Spinal cord (tissue), 10 donors: Measurements from ENCODE around the gene CRYBB3. TPM values are rescaled to one million over a fixed set of nuclear protein-coding genes. Genes with fewer than 3 reads are reported as not detected.
"Not testable (repeated sequence)": the region's sequence is repeated elsewhere in the genome, so short reads cannot be mapped to it uniquely, and the experiment has no call there.

Experiments
- DNase-seq, 6 donors: peaks; one replicate each; pipeline versions ENCODE4 v3.0.0 to v3.0.0-alpha.2; 2013 to 2015; ENCODE audit warnings: low spot score in 6 of 6, low read depth in 4 of 6
- H3K27ac ChIP-seq: one replicate; pipeline ENCODE4 v1.5.1; 2013; ENCODE audit warnings: low read depth, low read length, control low read depth
- H3K27me3 ChIP-seq: one replicate; pipeline ENCODE4 v1.6.1; 2013; ENCODE audit warnings: low read length; ENCODE audit not compliant: control insufficient read depth, insufficient read depth
- H3K36me3 ChIP-seq: one replicate; pipeline ENCODE4 v1.6.1; 2013; ENCODE audit warnings: low read length; ENCODE audit not compliant: control insufficient read depth, insufficient read depth
- H3K4me1 ChIP-seq: one replicate; pipeline ENCODE4 v1.6.1; 2013; ENCODE audit warnings: low read length; ENCODE audit not compliant: control insufficient read depth, insufficient read depth
- H3K4me3 ChIP-seq: one replicate; pipeline ENCODE4 v1.5.1; 2013; ENCODE audit warnings: low read depth, low read length, control low read depth
- H3K9me3 ChIP-seq: one replicate; pipeline ENCODE4 v1.6.1; 2013; ENCODE audit warnings: low read length; ENCODE audit not compliant: control insufficient read depth, insufficient read depth
- WGBS: methylation state at CpG from one replicate; pipeline ENCODE4 v1.1.5; 2013; ENCODE audit warnings: missing lambda C conversion rate; ENCODE audit not compliant: insufficient coverage; 5-methylcytosine and 5-hydroxymethylcytosine counted together
- polyA plus RNA-seq, 2 donors: library from polyadenylated mRNA; unstranded; fragments of 120-200 nt; gene quantifications; one replicate each; pipeline ENCODE4 v1.2.1, GENCODE V29; 2013; ENCODE audit not compliant: insufficient read length in 2 of 2
- small RNA-seq: library from RNA; depleted of rRNA; stranded (forward); fragments of <200 nt; gene quantifications from one replicate; pipeline ENCODE3, GENCODE V24; 2014; ENCODE audit warnings: low replicate concordance
- total RNA-seq, 2 donors: library from RNA; depleted of rRNA in 1 of 2; stranded (reverse); fragments of 120-200 nt in 1 of 2; fragments of >200 nt in 1 of 2; gene quantifications; one replicate each; pipeline versions ENCODE4 v1.2.3 to v1.2.4, GENCODE V29; 2013 to 2014
- donor health status: healthy.

The CRYBB3 gene
- total and polyA plus RNA-seq, 4 donors, result 0.28 to 1.6 (median 0.60) TPM; not detected in 1

DNA sequence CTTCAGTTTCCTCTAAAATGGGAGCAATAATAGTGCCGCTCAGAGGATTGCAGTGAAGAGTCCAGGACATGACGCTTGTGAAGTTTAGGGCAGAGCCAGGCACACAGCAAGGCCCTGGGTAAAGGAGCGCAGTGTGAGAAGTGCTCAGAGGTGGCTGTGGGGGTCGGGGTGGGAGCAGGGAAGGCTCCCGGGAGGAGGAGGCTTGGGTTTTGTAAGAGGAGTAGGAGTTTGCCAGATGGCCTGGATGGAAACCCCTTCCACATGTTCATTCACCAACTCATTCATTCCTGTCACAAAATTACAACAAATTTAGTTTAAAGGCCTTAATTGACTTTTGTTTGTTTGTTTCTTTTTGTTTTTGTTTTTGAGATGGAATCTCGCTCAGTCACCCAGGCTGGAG is 36.8 kb downstream of the CRYBB3 start:
- Histone ChIP-seq H3K4me1 (peaks cover 8% of the 10 kb centered on the region), H3K36me3 (no peaks in the 10 kb centered on the region), H3K27me3 (peaks cover 3% of the 10 kb centered on the region), H3K27ac (no peak overlapping the region), H3K4me3 (no peak overlapping the region), H3K9me3 (no peaks in the 10 kb centered on the region)
- WGBS, result 90% methylated on average over 4 of the region's 6 CpGs
- DNase-seq, result no peak

DNA sequence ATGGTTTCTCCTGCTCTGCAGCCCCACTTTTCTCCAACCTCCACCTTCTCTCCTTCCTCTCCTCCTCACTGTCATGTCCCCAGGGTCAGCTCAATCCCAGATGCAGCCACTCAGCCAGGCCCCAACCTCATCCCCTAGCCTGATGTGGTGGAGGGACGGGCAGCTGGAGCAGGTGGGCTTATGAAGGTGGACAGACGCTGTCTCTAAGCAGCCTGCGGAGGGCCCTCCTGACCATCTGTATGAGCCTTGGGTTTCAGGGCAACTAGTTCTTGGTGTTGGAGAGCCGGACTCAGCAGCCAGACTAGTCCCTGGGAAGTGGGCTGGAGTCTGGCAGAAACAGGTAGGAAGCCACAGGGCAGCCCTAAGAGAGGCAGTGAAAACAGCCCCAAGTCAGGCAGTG is 37.8 kb downstream of the CRYBB3 start:
- 85% methylated on average over 3 of the region's 4 CpGs for WGBS

DNA sequence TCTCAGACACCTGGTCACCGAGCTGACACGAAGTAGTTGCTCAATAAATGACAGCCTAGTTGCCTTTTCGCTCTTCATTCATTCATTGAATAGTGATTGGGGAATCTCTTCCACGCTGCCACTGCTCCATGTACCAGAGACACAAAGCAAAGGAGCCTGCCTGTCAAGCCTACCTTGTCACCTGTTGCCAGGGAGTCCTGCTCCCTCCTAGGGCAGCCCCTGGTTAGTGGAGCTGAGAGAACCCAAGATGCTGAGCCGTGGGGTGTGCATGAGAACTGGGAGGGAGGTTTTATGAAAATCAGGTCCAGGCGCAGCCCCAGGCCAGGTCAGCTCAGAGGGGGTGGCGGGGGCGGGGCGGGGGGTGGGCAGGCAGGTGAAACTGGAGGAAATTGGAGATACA is 38.4 kb downstream of the CRYBB3 start:
- no CpG with 5 or more reads among the region's 9 CpGs for WGBS
- not testable (repeated sequence) for H3K27ac ChIP-seq, DNase-seq, H3K27me3 ChIP-seq, H3K9me3 ChIP-seq, H3K36me3 ChIP-seq, H3K4me3 ChIP-seq, H3K4me1 ChIP-seq

More for the DNA sequence above, 37.8 kb downstream of the CRYBB3 start:
- Histone ChIP-seq H3K36me3 (no peaks in the 10 kb centered on the region), H3K9me3 (no peaks in the 10 kb centered on the region), H3K4me3 (no peak overlapping the region), H3K27me3 (peaks cover 3% of the 10 kb centered on the region), H3K4me1 (peaks cover 8% of the 10 kb centered on the region), H3K27ac (no peak overlapping the region)
- no peak for DNase-seq

DNA sequence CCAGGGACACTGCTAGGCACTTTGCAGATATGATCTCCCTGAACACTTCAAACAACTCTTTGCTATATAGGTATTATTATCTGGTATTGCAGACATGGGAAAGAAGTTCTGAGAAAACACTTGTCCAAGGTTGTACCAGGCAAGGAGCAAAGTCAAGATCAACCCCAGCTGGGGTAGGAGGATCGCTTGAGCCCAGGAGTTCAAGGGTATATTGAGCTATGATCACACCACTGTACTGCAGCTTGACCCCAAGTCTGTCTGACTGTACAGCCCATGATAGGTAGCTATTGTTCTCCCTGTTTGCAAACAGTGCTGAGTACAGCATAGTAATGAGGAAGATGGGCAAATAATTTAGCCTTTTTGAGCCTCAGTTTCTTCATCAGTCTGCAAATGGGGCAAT is 55.5 kb downstream of the CRYBB3 start:
- H3K27me3 ChIP-seq, H3K4me3 ChIP-seq, H3K4me1 ChIP-seq, H3K27ac ChIP-seq, DNase-seq, H3K36me3 ChIP-seq, H3K9me3 ChIP-seq: not testable (repeated sequence)
- WGBS, result 67% methylated on average over 1 of the region's 1 CpG

Small RNA genes within 50 kb of the gene (small RNA-seq; reads per million reads assigned to genes)
- not detected for gene Z99916.2

Other genes with a start within 250 kb of the CRYBB3 start
- gene KIAA1671, start 247.1 kb upstream of the CRYBB3 start, total RNA-seq, result 10 to 100 TPM; 24.6 to 55.2 TPM
- gene KIAA1671, start 247.1 kb upstream of the CRYBB3 start, polyA plus RNA-seq, result 10 to 100 TPM; 21.7 to 26.9 TPM
- gene CRYBB2, start 19.8 kb downstream of the CRYBB3 start, total RNA-seq, result 1 to 10 TPM in 1 of 2 donors, not detected in 1; 1.4 TPM
- gene CRYBB2, start 19.8 kb downstream of the CRYBB3 start, polyA plus RNA-seq, result under 1 TPM; 0.77 to 0.93 TPM